ENCODE data around the gene THOP1. TPM values are rescaled to one million over a fixed set of nuclear protein-coding genes. Genes with fewer than 3 reads are reported as not detected.

Gene THOP1
- polyA plus RNA-seq, 2 of the 4 experiments (the other 2 are of a cell fraction): 43.5 to 90.5 TPM

DNA sequence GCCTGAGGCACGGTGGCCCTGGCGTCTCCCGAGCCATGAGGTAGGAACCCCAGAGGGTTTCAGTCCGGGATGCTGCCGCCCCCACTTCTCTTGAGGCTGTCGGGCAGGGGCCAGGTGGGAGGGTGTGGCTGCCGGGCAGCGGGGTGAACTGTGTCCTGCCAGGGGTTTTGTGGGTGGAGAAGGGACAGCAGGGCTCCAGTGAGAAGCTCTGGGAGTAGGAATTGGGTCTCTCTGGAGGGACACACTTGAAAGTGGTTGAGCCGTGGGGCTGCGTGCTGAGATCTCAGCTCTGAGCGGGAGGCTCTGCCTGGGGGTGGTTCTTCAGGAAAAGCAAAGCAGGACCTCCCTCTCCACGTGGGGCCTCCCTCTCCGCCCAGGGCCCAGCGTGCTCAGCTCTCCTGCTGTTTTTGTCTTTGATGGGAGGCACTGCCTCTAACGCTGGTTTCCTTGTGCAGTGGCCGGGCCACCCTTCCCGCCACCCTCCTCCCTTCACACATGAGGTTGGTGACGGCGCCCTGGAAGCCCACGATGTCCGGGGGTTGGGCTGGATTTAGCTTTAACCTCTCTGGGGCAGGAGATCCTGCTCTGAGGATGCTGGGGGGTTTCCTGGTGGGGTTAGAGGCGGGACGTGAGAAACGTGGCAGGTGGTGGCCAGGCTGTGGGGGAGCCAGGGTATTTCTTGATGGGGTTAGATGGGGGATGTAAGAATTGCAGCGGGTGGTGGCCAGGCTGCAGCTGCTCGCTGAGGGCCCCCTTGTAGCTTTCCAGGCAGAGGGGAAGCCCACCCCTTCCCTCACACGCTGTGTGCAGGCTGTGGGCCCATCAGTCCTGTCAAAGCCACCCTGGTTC lies 19.1 kb downstream of the THOP1 start:
- ChIA-PET POLR2A (no interaction called here), CTCF (no interaction called here)
- H3K4me2 ChIP-seq: no peak overlapping the region
- H3K27ac ChIP-seq: no peak overlapping the region
- H3K9me3 ChIP-seq: no peaks in the 10 kb centered on the region
- no peak overlapping the region for H3K4me3 ChIP-seq
- no peak for DNase-seq (ENCODE audit: low read depth in 1 of 2, low spot score in 1 of 2)
- ATAC-seq: no peak
- WGBS (ENCODE audit: missing lambda C conversion rate): 89% methylated on average over 19 of the region's 27 CpGs
- no peak for FAIRE-seq
- H3K4me1 ChIP-seq: no peaks in the 10 kb centered on the region
- TF ChIP-seq, protein P1, sequence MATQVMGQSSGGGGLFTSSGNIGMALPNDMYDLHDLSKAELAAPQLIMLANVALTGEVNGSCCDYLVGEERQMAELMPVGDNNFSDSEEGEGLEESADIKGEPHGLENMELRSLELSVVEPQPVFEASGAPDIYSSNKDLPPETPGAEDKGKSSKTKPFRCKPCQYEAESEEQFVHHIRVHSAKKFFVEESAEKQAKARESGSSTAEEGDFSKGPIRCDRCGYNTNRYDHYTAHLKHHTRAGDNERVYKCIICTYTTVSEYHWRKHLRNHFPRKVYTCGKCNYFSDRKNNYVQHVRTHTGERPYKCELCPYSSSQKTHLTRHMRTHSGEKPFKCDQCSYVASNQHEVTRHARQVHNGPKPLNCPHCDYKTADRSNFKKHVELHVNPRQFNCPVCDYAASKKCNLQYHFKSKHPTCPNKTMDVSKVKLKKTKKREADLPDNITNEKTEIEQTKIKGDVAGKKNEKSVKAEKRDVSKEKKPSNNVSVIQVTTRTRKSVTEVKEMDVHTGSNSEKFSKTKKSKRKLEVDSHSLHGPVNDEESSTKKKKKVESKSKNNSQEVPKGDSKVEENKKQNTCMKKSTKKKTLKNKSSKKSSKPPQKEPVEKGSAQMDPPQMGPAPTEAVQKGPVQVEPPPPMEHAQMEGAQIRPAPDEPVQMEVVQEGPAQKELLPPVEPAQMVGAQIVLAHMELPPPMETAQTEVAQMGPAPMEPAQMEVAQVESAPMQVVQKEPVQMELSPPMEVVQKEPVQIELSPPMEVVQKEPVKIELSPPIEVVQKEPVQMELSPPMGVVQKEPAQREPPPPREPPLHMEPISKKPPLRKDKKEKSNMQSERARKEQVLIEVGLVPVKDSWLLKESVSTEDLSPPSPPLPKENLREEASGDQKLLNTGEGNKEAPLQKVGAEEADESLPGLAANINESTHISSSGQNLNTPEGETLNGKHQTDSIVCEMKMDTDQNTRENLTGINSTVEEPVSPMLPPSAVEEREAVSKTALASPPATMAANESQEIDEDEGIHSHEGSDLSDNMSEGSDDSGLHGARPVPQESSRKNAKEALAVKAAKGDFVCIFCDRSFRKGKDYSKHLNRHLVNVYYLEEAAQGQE (IDR thresholded peaks at IDR 0.05): no peak

DNA sequence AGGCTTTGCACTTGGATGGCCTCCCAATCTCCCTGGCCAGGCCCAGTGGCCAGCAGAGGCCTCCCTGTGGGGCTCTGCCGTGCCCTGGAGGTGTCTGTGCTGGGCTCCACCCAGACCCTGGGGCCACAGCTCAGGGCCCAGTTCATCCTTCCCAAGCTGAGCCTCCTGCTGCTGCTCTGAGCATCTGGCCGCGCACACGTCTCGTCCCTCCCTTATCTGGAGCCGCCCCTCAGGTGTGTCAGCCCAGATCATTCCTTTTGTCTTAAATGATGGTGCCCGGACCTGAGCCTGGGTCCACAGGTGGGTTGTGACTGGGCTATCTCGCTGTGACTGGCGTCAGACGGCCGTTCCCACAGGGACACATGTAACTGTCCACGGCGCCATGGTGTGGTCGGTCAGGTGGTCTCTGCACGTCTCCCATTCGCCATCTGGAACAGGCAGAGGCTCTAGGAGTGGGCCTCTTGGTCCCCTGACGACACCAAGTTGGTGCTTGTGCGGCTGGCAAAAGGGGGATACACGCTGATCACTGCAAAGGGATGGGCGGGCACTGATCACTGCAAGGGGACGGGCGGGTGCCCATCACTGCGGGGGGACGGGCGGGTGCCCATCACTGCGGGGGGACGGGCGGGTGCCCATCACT lies 20.1 kb downstream of the THOP1 start:
- H3K27ac ChIP-seq: no peak overlapping the region
- ATAC-seq (no peak), DNase-seq (ENCODE audit: low read depth in 1 of 2, low spot score in 1 of 2) (no peak), FAIRE-seq (no peak)
- no peak overlapping the region for H3K4me3 ChIP-seq
- H3K9me3 ChIP-seq: no peaks in the 10 kb centered on the region
- POLR2A ChIA-PET: no interaction called here
- no peak overlapping the region for H3K4me2 ChIP-seq
- H3K4me1 ChIP-seq: no peaks in the 10 kb centered on the region
- TF ChIP-seq RFX5 (IDR thresholded peaks at IDR 0.05) (no peak), ZNF302 (CRISPR knock-in tag; IDR thresholded peaks at IDR 0.05) (no peak), NFE2L2 (conservative IDR thresholded peaks at IDR 0.05; ENCODE audit: low read length) (no peak), NPAS2 (CRISPR knock-in tag; IDR thresholded peaks at IDR 0.05; ENCODE audit: borderline replicate concordance) (no peak), ZC3H11A (IDR thresholded peaks at IDR 0.05) (no peak), MYC (IDR thresholded peaks at IDR 0.05; ENCODE audit: borderline replicate concordance, low read length) (no peak), SREBF2 (IDR thresholded peaks at IDR 0.05) (no peak), FOSB (CRISPR knock-in tag; IDR thresholded peaks at IDR 0.05) (no peak), FOXS1 (CRISPR knock-in tag; IDR thresholded peaks at IDR 0.05) (no peak), MAFK (IDR thresholded peaks at IDR 0.05; ENCODE audit: partially characterized antibody) (no peak), SMC3 (IDR thresholded peaks at IDR 0.05) (no peak), JUN (IDR thresholded peaks at IDR 0.05) (no peak), ZFP36 (IDR thresholded peaks at IDR 0.05; ENCODE audit: borderline replicate concordance, partially characterized antibody) (no peak), EP300 (IDR thresholded peaks at IDR 0.05) (no peak), HOXA7 (CRISPR knock-in tag; IDR thresholded peaks at IDR 0.05) (no peak), POLR2A (IDR thresholded peaks at IDR 0.05; ENCODE audit: low read length) (no peak), EHF (CRISPR knock-in tag; IDR thresholded peaks at IDR 0.05) (no peak)
- TF ChIP-seq, protein P2, sequence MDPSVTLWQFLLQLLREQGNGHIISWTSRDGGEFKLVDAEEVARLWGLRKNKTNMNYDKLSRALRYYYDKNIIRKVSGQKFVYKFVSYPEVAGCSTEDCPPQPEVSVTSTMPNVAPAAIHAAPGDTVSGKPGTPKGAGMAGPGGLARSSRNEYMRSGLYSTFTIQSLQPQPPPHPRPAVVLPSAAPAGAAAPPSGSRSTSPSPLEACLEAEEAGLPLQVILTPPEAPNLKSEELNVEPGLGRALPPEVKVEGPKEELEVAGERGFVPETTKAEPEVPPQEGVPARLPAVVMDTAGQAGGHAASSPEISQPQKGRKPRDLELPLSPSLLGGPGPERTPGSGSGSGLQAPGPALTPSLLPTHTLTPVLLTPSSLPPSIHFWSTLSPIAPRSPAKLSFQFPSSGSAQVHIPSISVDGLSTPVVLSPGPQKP (IDR thresholded peaks at IDR 0.05; ENCODE audit: low read depth, low read length): no peak
- TF ChIP-seq, protein P3, sequence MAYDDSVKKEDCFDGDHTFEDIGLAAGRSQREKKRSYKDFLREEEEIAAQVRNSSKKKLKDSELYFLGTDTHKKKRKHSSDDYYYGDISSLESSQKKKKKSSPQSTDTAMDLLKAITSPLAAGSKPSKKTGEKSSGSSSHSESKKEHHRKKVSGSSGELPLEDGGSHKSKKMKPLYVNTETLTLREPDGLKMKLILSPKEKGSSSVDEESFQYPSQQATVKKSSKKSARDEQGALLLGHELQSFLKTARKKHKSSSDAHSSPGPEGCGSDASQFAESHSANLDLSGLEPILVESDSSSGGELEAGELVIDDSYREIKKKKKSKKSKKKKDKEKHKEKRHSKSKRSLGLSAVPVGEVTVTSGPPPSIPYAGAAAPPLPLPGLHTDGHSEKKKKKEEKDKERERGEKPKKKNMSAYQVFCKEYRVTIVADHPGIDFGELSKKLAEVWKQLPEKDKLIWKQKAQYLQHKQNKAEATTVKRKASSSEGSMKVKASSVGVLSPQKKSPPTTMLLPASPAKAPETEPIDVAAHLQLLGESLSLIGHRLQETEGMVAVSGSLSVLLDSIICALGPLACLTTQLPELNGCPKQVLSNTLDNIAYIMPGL (CRISPR knock-in tag; IDR thresholded peaks at IDR 0.05; ENCODE audit: borderline replicate concordance): no peak
- WGBS (ENCODE audit: missing lambda C conversion rate): 97% methylated on average over 21 of the region's 28 CpGs
- CTCF ChIA-PET: no interaction called here

Data from A549 (cell line).